ENCODE data around the gene GINS1. TPM values are rescaled to one million over a fixed set of nuclear protein-coding genes. Genes with fewer than 3 reads are reported as not detected.

Gene GINS1
- total and polyA plus RNA-seq, 2 of the 8 experiments (the other 6 are each of a cell fraction or from before 2014, with no cell fraction given), result 44.7 to 68.4 TPM

- Histone ChIP-seq H3K56ac (replicated peaks; ENCODE audit: insufficient read length, low read depth, low read length) (no peak overlapping the region), H3K9ac (replicated peaks in 1 of 4; ENCODE audit: extremely low read depth in 1 of 4, low read depth in 3 of 4, low read length in 3 of 4) (no peak overlapping the region), H3K4me3 (ENCODE audit: extremely low read depth in 1 of 4, insufficient read depth in 2 of 4, low read depth in 3 of 4, low read length in 4 of 4) (no peak overlapping the region), H4K8ac (ENCODE audit: extremely low read depth, insufficient read depth, low read length) (no peak overlapping the region), H2BK120ac (replicated peaks; ENCODE audit: low read depth, low read length) (no peak overlapping the region), H3K79me1 (ENCODE audit: low read depth, low read length) (no peaks in the 10 kb centered on the region), H3K27ac (ENCODE audit: low read depth, low read length) (no peak overlapping the region), H3K18ac (ENCODE audit: extremely low read depth, low read length) (no peak overlapping the region), H2BK15ac (ENCODE audit: low read length) (no peak overlapping the region), H3K9me3 (ENCODE audit: insufficient read depth in 2 of 2, low read depth in 1 of 2, low read length in 1 of 2) (no peaks in the 10 kb centered on the region), H4K91ac (replicated peaks; ENCODE audit: insufficient read length, low read length) (no peak overlapping the region), H3K4ac (replicated peaks; ENCODE audit: insufficient read length, low read depth, low read length) (no peak overlapping the region), H2BK5ac (ENCODE audit: low read depth, low read length) (no peak overlapping the region), H3K4me1 (replicated peaks in 1 of 4; ENCODE audit: control insufficient read depth in 3 of 4, insufficient read depth in 4 of 4, low read length in 3 of 4) (no peaks in the 10 kb centered on the region), H2BK20ac (ENCODE audit: low read length) (no peak overlapping the region), H3K27me3 (replicated peaks in 1 of 4; ENCODE audit: control insufficient read depth in 3 of 4, extremely low read depth in 1 of 4, insufficient read depth in 3 of 4, low read length in 3 of 4) (no peaks in the 10 kb centered on the region), H3K79me2 (ENCODE audit: control insufficient read depth in 1 of 2, insufficient read depth in 2 of 2, low read length in 2 of 2) (no peaks in the 10 kb centered on the region), H3K23ac (ENCODE audit: insufficient read length) (no peak overlapping the region), H2AFZ (ENCODE audit: low read length) (no peak overlapping the region), H2AK5ac (ENCODE audit: low read depth, low read length) (no peak overlapping the region), H3K14ac (ENCODE audit: insufficient read length) (no peak overlapping the region), H2BK12ac (ENCODE audit: low read depth, low read length) (no peak overlapping the region), H3K36me3 (ENCODE audit: control insufficient read depth in 2 of 4, insufficient read depth in 4 of 4, low read length in 3 of 4) (peaks cover 0 to 28% (median 16%) of the 10 kb centered on the region in 4 experiments; a peak in 7 of 8 replicates), H3K4me2 (ENCODE audit: insufficient read depth in 1 of 2, low read depth in 2 of 2, low read length in 2 of 2) (no peak overlapping the region), H4K20me1 (replicated peaks in 1 of 2; ENCODE audit: control insufficient read depth in 1 of 2, insufficient read depth in 2 of 2, low read length in 2 of 2) (peaks cover 0 to 5% of the 10 kb centered on the region in 2 experiments), H4K5ac (ENCODE audit: insufficient read length, low read depth, low read length) (no peak overlapping the region), H3K23me2 (ENCODE audit: low read depth, low read length) (no peaks in the 10 kb centered on the region)
- CTCF ChIA-PET (ENCODE audit: partially characterized antibody), result interaction anchor here (0.8 to 5.0 kb wide), 8 partner anchors 9 to 83 kb away, joined by 3 to 25 read pairs (median 4); no protein-coding TSS in a partner anchor
- TF ChIP-seq E2F6 (IDR thresholded peaks at IDR 0.05) (no peak), CREB1 (IDR thresholded peaks at IDR 0.05) (no peak), TBP (IDR thresholded peaks at IDR 0.05; ENCODE audit: low read depth, low read length) (no peak), SIX5 (IDR thresholded peaks at IDR 0.05; ENCODE audit: low read depth, low read length) (no peak)
- no peak for FAIRE-seq
- POLR2A ChIA-PET (ENCODE audit: partially characterized antibody), result no interaction called here
- 92% methylated on average over 8 of the region's 9 CpGs; no CpG with 5 or more reads in 1 of the 2 experiments for WGBS, 2 experiments (ENCODE audit: extremely low coverage in 1 of 2, insufficient coverage in 1 of 2, insufficient read length in 1 of 2, insufficient replicate concordance in 2 of 2, low coverage in 1 of 2, low lambda C conversion rate in 2 of 2, missing lambda C conversion rate in 1 of 2)
- no peak for DNase-seq (ENCODE audit: low read depth in 1 of 2, low spot score in 2 of 2)
These were observed 73.3 kb downstream of the GINS1 start for GRCh38 chr20:25480797-25481196.

All from H1 (cell line).